Esophagus squamous epithelium (tissue), 5 donors: ENCODE results near the gene SCLY. TPM values are rescaled to one million over a fixed set of nuclear protein-coding genes. Genes with fewer than 3 reads are reported as not detected.

Experiments used
- DNase-seq: peaks from one replicate; lab custom pipeline; 2025; lab: John Stamatoyannopoulos, UW
- H3K27ac ChIP-seq, 4 donors: fragments of 200-600 bp; sonication (generic); one replicate each; pipeline ENCODE4 v1.5.1; 2016 to 2019; ENCODE audit warnings: mild to moderate bottlenecking in 1 of 4
- H3K27me3 ChIP-seq, 4 donors: fragments of 200-600 bp; sonication (generic); 1 replicate in 3 of 4; 2 replicates in 1 of 4; pipeline versions ENCODE4 v1.5.1 to v1.6.0; 2017 to 2021; ENCODE audit warnings: antibody characterized with exemption in 1 of 4
- H3K36me3 ChIP-seq, 3 donors: fragments of 200-600 bp; sonication (generic); one replicate each; pipeline ENCODE4 v1.5.1; 2016 to 2019
- H3K4me1 ChIP-seq, 3 donors: fragments of 200-600 bp; sonication (generic); one replicate each; pipeline ENCODE4 v1.5.1; 2017 to 2019
- H3K4me3 ChIP-seq, 4 donors: fragments of 200-600 bp; sonication (generic); 1 replicate in 3 of 4; 2 replicates in 1 of 4; pipeline ENCODE4 v1.5.1; 2016 to 2019; ENCODE audit warnings: mild to moderate bottlenecking in 2 of 4, moderate library complexity in 1 of 4
- H3K9me3 ChIP-seq, 3 donors: fragments of 200-600 bp; sonication (generic); one replicate each; pipeline ENCODE4 v1.5.1; 2016 to 2019
- CTCF ChIP-seq, 6 experiments: fragments of 450-650 bp in 4 of 6; fragments of 200-600 bp in 2 of 6; sonication (generic) in 2 of 6; IDR thresholded peaks; one replicate each; pipeline ENCODE4 v1.5.1; 2016 to 2019; ENCODE audit warnings: antibody characterized with exemption in 6 of 6, mild to moderate bottlenecking in 4 of 6, moderate library complexity in 4 of 6
- POLR2A ChIP-seq, 4 donors: fragments of 450-650 bp; IDR thresholded peaks; one replicate each; pipeline ENCODE4 v1.6.1; 2017; ENCODE audit warnings: antibody characterized with exemption in 4 of 4, mild to moderate bottlenecking in 4 of 4, moderate library complexity in 3 of 4
- WGBS, 2 donors: methylation state at CpG; one replicate each; pipeline ENCODE4 v1.1.5; 2018; 5-methylcytosine and 5-hydroxymethylcytosine counted together
- intact Hi-C: fragments of 100-400 bp; cut with DNase I; formaldehyde crosslinking; loops from one replicate; pipeline ENCODE4 v1.15.0; 2022
- total RNA-seq, 4 donors: library from RNA; depleted of rRNA; stranded (reverse); fragments of >200 nt; gene quantifications; one replicate each; pipeline ENCODE4 v1.1.0, GENCODE V29; 2016
- donor health status: DM: yes; HTN: yes; CAD: no.

SCLY gene
- total RNA-seq, 4 donors from 2014 or later = 3.0 to 14.0 (median 11.4) TPM

- H3K4me3 ChIP-seq = no peak overlapping the region
- no peak for DNase-seq
- WGBS, 2 donors = 91 to 94% methylated on average over 11 to 14 of the region's 23 CpGs
- H3K4me1 ChIP-seq = peaks cover 0 to 10% (median 4%) of the 10 kb centered on the region in 3 donors
- TF ChIP-seq CTCF (IDR thresholded peaks at IDR 0.05) (no peak), POLR2A (IDR thresholded peaks at IDR 0.05) (no peak)
- H3K27ac ChIP-seq = no peak overlapping the region
- no peaks in the 10 kb centered on the region for H3K9me3 ChIP-seq
- H3K27me3 ChIP-seq = peaks cover 0 to 4% (median 0%) of the 10 kb centered on the region in 4 donors
- no peaks in the 10 kb centered on the region for H3K36me3 ChIP-seq
- intact Hi-C loops = no loop called here
These were observed 72.0 kb downstream of the SCLY start for GRCh38 chr2:238132463-238133450.

DNA sequence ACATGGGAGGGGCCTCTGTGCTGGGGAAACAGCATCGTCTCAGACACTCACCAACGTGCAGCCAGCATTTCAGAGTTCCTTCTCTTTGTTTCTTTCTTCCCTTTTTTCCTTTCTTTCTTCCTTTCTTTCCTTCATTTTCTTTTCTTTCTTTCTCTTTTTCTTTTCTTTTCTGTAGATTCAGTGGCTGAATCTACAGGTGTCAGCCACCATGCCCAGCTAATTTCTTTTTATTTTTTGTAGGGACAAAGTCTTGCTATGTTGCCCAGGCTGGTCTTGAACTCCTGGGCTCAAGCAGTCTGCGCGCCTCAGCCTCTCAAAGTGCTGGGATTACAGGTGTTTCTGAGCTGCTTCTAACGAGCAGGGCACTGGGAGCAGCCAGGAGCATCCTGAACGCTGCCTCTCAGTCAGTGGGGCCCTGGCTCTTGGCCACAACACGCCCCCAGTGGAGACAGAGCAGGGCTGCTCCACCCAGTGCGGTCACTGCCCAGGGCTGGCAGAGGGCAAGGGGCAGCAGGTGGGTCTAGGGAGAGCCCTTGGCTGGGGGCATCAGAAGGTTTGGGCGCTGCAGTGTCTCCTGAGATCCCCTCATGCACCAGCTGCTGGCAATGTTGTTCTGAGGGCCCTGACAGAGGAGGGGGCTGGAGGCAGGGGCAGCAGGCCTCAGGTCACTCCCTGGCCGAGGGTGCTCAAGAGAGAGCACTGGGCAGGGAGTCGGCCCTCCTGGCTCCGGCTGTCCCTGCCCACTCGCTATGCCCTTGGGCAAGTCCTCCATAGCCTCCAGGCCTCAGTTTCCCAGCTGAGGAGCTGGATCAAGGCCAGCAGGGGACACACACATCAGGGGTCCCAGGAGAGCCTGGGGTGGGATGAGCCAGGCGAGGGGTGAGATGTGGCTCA, 72.9 kb downstream of the SCLY start:
- Histone ChIP-seq H3K36me3 (no peaks in the 10 kb centered on the region), H3K27ac (no peak overlapping the region), H3K27me3 (no peaks in the 10 kb centered on the region), H3K4me1 (peaks cover 3 to 14% (median 11%) of the 10 kb centered on the region in 3 donors), H3K9me3 (no peaks in the 10 kb centered on the region), H3K4me3 (no peak overlapping the region)
- TF ChIP-seq CTCF (IDR thresholded peaks at IDR 0.05) (no peak), POLR2A (IDR thresholded peaks at IDR 0.05) (no peak)
- no peak for DNase-seq
- WGBS, 2 donors = 69 to 72% methylated on average over 4 to 5 of the region's 14 CpGs
- intact Hi-C loops = no loop called here

DNA sequence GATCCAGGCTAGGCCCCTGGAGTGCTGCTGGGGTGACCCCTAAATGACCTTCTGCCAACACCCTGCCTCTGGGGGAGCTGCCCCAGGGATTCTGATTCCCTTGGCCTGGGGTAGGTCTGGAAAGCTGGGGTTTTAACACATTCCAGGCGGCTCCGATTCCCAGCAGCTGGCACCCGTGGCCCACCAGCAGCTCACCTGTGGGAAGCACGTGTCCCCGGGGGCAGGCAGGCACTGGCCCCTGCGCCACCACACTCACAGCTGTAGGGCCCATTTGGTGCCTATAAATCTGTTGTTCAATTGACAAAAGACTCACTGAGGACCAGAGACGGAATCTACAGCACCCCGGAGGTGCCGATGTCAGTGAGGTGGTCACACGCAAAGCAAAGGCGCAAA, 73.6 kb downstream of the SCLY start:
- TF ChIP-seq POLR2A (IDR thresholded peaks at IDR 0.05) (no peak), CTCF (IDR thresholded peaks at IDR 0.05) (no peak)
- peaks cover 3 to 20% (median 18%) of the 10 kb centered on the region in 3 donors for H3K4me1 ChIP-seq
- intact Hi-C loops = no loop called here
- no peak overlapping the region for H3K4me3 ChIP-seq
- H3K9me3 ChIP-seq = no peaks in the 10 kb centered on the region
- no peaks in the 10 kb centered on the region for H3K27me3 ChIP-seq
- no peak for DNase-seq
- WGBS, 2 donors = 95 to 100% methylated on average over 2 to 3 of the region's 11 CpGs
- no peak overlapping the region for H3K27ac ChIP-seq
- H3K36me3 ChIP-seq = no peaks in the 10 kb centered on the region

GRCh38 chr2:238135601-238136150, 74.9 kb downstream of the SCLY start:
- TF ChIP-seq CTCF (IDR thresholded peaks at IDR 0.05) (no peak), POLR2A (IDR thresholded peaks at IDR 0.05) (no peak)
- WGBS, 2 donors = 86 to 87% methylated on average over 14 to 15 of the region's 15 CpGs

More at GRCh38 chr2:238135601-238136150, 74.9 kb downstream of the SCLY start:
- DNase-seq = no peak
- H3K27ac ChIP-seq = no peak overlapping the region
- H3K4me1 ChIP-seq = peaks cover 3 to 26% (median 19%) of the 10 kb centered on the region in 3 donors
- H3K27me3 ChIP-seq = no peaks in the 10 kb centered on the region
- H3K36me3 ChIP-seq = no peaks in the 10 kb centered on the region
- no peak overlapping the region for H3K4me3 ChIP-seq
- no peaks in the 10 kb centered on the region for H3K9me3 ChIP-seq
- intact Hi-C loops = no loop called here
